Cardiac fibroblast (primary cell): ENCODE data around the gene DNAAF6.
"Not testable (repeated sequence)": the region's sequence is repeated elsewhere in the genome, so short reads cannot be mapped to it uniquely, and the experiment has no call there.

Experiments
- DNase-seq, 2 donors: peaks; one replicate each; pipeline versions ENCODE4 v3.0.0 to v3.0.0-alpha.2; 2010; ENCODE audit warnings: low read depth in 2 of 2
- H3K4me3 ChIP-seq, 2 donors: replicated peaks in 1 of 2; 1 replicate in 1 of 2; 2 replicates in 1 of 2; pipeline ENCODE4 v1.5.1; 2011; ENCODE audit warnings: low read depth in 2 of 2, low read length in 2 of 2, mild to moderate bottlenecking in 2 of 2, moderate library complexity in 1 of 2
- TF ChIP-seq, protein P1 (sequence below): IDR thresholded peaks from one replicate; pipeline ENCODE4 v1.5.1; 2011; ENCODE audit warnings: low read depth, mild to moderate bottlenecking, low read length, inconsistent platforms

DNAAF6 gene

DNA sequence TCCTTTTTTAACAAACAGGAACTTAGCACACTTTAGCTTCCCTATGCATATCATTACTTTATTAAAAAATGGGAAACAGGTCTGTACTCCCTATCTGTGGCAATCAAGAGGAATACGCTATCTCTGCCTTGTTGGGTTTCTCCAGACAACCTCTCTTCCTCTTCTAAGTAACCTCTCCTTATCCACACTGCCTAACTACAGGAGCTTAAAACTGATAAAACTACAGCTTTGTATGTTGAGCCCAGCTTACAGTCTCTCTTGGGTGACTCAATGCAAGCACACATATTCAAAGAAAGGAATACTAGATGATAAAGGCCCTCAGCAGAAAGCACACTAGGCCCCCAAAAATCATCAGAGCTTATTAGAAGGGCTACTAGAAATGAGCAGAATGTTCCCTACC lies 9.1 kb upstream of the DNAAF6 start:
- no peak overlapping the region for H3K4me3 ChIP-seq
- DNase-seq: no peak
- TF ChIP-seq, protein P1, sequence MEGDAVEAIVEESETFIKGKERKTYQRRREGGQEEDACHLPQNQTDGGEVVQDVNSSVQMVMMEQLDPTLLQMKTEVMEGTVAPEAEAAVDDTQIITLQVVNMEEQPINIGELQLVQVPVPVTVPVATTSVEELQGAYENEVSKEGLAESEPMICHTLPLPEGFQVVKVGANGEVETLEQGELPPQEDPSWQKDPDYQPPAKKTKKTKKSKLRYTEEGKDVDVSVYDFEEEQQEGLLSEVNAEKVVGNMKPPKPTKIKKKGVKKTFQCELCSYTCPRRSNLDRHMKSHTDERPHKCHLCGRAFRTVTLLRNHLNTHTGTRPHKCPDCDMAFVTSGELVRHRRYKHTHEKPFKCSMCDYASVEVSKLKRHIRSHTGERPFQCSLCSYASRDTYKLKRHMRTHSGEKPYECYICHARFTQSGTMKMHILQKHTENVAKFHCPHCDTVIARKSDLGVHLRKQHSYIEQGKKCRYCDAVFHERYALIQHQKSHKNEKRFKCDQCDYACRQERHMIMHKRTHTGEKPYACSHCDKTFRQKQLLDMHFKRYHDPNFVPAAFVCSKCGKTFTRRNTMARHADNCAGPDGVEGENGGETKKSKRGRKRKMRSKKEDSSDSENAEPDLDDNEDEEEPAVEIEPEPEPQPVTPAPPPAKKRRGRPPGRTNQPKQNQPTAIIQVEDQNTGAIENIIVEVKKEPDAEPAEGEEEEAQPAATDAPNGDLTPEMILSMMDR: no peak

DNA sequence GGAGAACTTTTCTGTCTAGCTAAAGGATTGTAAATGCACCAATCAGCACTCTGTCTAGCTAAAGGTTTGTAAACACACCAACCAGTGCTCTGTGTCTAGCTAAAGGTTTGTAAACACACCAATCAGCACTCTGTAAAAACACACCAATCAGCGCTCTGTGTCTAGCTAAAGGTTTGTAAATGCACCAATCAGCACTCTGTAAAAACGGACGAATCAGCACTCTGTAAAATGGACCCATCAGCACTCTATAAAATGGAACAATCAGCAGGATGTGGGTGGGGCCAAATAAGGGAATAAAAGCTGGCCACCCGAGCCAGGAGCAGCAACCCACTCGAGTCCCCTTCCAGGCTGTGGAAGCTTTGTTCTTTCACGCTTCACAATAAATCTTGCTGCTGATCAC lies 8.3 kb upstream of the DNAAF6 start:
- not testable (repeated sequence) for H3K4me3 ChIP-seq, DNase-seq

DNA sequence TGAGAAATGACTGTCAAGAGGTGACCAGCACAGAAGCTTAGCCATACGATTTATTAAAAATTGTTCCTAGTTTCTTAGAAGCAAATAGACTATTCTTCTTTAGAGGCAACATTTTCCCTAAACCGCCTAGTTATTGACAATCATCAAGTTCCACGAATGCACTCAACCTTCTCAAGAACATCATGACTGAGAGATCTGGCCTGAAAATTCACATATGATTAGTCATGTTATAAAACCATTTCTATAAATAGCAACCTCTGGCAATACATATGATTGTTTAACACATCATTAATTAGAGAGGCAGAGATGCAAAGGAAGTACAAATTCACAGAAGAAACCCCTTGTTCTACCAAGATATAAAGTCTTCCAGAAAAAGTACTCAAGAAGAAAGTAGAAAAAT lies 6.9 kb upstream of the DNAAF6 start:
- no peak for DNase-seq
- TF ChIP-seq, protein P1: no peak

DNA sequence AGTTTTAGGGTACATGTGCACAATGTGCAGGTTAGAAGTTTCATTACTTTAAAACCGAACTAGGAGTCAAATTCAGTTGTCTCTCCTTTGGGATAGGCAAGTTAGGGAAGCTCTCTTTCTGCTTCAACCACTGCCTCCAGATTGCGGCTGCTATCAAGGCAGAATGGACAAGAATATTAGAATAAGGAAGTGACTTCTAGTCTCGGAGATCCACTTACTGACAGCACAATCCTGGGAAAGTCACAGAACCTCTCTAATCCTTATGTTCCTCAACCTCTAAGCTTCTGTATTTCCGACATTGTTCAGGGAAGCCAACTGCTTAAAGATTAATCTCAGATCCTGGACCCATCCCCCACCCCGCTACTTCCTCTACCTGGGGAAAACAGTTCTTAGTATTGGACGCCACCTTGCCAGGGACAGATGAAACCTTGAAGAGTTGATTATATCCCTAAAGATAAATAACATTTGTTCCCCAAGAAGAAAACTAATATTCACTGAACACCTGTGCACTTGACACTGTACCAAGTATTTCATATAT lies 2.3 kb upstream of the DNAAF6 start:
- TF ChIP-seq, protein P1: no peak
- no peak for DNase-seq
- no peak overlapping the region for H3K4me3 ChIP-seq

More for the DNA sequence above, 6.9 kb upstream of the DNAAF6 start:
- no peak overlapping the region for H3K4me3 ChIP-seq

DNA sequence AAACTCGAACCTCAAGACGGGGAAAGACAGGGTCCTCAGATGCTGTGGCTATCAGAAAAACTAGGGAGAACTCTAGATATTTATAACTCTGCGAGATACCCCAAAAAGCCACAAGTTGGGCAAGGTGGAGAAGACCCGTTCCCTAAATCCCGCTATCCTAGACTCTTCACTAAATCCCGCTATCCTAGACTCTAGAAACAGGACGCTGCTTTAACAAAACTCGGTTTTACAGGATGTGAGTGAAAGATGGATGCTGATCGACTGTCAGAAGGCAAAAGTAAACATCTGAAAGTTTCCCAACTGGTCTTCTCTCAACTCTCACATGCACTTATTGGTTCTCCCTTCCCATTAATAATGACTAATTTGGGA lies 270 bp downstream of the DNAAF6 start:
- TF ChIP-seq, protein P1: no peak
- H3K4me3 ChIP-seq: no peak overlapping the region
- DNase-seq: no peak

DNA sequence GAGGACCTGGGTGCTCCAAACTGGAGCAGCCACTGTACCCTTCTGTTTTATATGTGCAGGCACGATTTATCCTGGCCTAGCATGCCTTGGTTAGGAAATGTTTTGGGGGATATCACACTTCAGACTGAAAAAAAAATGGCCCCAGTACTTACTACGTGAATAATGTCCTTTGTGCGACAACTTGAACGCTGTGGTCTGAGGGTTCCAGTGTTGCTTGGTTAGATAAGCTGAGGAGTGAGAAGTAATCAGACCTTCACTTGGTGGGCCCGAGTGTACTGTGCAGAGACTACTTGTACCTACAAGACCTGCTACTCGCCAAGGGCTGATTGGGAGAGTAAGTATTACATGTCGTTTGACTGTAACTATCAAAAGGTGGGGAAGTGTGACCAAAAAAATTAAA lies 678 bp downstream of the DNAAF6 start:
- TF ChIP-seq, protein P1: no peak

DNA sequence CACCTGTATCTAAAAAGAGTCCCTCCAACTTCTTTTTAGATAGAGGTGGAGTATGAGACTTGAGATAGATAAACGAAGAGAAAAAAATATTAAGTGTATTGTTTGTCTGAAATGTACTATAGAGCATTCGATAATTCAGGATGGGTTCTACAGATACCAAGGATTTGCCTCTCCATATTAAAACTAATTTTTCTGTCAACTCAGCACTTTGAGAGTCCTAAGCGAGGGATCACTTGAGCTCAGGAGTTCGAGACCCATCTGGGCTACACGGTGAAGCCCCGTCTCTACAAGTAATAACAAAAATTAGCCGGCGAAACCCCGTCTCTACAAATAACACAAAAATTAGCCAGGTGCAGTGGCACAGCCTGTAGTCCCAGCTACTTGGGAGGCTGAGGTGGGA lies 1.5 kb downstream of the DNAAF6 start:
- TF ChIP-seq, protein P1: no peak
- no peak overlapping the region for H3K4me3 ChIP-seq
- no peak for DNase-seq

More for the DNA sequence above, 678 bp downstream of the DNAAF6 start:
- no peak for DNase-seq
- H3K4me3 ChIP-seq: no peak overlapping the region
